Erythroblast (primary cell): ENCODE data around the gene SVEP1.

Experiments used
- GATA1 ChIP-seq: IDR thresholded peaks from 2 replicates; pipeline ENCODE4 v1.6.1; 2011; ENCODE audit warnings: low read depth, mild to moderate bottlenecking, control low read depth, low read length, moderate library complexity
- POLR2A ChIP-seq: IDR thresholded peaks from 2 replicates; pipeline ENCODE4 v1.6.1; 2011; ENCODE audit warnings: mild to moderate bottlenecking, low read length

- no peak for TF ChIP-seq POLR2A
- TF ChIP-seq GATA1: no peak
Measured at GRCh38 chr9:110317911-110318310, 261.6 kb downstream of the SVEP1 start.
